Hepatic stellate cell (primary cell): ENCODE data around the gene CDH15.
A peak's percentile ranks its signal among the peaks of the same experiment; 100 is the strongest.

Source experiments
- DNase-seq: peaks from one replicate; pipeline ENCODE4 v3.0.0; 2011; ENCODE audit warnings: low spot score

CDH15 gene

DNA sequence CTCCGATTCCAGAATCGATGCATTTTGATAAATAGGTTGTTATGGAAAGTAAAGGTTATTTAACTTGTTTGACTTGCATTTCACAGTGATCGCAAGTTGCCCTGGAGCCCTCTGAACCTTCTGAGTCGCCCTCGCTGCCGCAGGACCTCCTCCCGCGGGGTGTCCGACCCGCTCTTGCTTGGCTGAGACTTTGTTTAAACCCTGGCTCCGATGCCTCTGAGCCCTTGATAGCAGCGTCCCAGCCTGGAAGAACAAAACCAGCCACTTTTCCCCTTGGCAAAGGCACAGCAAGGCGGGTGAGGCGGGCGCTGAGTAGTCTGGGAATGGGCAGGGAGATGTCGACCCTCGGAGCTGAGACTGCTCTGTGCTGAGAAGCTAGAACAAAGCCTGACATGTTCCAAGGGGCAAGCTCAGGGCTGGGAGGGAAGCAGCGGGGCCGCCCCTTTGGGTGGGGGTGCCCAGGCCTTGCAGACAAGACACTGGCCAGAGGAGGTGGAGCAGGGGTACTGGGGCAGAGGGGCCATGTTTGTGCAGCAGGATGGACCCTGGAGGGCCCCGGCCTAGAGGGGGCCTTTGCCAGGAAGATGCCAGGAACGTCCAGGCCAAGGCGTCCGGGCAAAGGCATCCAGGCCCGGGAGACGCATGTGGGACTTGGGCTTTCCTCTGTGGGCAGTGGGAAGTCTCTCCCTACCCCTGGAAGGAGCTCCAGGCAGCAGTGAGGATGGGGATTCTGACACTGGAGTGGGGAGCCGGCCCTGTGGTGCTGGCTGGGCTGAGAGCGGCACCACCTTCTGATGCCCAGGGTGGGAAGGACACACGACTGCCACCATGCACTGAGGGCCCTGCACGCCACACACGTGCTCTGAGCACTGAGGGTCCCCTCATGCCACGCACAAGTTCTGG, 30.3 kb upstream of the CDH15 start:
- DNase-seq = no peak

DNA sequence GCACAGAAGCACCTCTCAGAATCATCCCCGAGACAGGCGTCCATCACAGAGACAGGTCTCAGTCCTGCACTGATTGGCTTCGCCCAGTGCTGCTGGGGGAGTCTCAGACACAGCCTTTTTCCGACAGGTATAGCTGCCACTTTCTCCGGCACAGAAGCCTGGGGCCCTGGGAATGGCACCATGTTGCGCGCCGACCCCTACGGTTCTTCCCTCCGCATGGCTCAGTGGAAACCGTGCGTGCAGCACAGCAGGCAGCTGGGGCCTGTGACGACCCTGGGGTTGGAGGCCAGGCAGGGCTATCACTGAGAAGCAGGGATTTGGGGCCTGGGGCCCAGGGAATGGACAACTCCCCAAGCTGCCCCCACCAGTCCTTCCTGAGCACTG, 29.7 kb upstream of the CDH15 start:
- DNase-seq = no peak

DNA sequence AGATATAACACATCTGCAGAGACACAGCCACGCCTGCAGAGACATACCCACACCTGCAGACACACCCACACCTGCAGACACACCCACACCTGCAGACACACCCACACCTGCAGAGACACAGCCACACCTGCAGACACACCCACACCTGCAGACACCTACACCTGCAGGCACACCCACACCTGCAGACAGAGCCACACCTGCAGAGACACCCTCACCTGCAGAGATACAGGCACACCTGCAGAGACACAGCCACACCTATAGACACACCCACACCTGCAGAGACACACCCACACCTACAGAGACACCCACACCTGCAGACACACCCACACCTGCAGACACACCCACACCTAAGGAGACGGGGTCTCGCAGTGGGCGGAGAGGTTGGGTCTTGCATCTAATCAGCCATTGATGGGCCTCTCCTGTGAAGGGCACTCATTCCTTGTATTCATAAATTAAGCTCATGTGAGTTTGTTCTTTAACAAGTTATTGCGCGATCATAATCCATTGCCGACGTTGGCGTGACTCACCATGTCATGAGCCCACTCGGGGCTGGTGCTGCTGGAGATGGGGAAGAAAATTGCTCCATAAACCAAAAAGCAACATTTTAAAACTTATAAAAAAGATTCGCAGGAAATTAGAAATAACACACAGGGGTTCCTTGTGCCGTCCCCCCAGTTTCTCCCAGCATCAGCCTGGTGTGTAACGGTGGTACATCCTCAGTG, 28.9 kb upstream of the CDH15 start:
- DNase-seq = no peak

DNA sequence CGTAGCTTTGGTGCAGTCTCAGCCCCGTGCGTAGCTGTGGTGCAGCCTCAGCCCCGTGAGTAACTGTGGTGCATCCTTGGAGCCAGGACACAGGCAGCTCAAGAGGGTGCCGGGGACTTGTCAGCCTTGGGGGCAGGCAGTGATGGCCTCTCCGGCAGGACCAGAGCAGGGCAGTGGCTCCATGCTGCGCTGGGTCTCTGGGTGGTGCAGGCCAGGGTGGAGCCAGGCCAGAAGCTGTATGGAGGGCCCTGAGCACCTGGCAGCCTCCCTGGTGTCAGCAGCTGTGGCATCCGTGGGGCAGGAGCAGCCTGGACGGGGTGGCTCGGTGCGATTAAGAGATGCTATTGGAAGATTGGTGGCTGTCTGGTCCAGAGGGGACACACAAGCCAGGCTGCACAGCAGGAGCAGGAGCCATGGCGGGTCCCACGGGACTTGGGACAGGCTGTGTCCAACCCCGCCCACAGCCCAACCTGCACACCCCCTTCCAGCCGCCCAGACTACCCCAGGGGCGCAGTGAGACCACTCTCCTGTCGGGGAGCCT, 28.3 kb upstream of the CDH15 start:
- DNase-seq = no peak

DNA sequence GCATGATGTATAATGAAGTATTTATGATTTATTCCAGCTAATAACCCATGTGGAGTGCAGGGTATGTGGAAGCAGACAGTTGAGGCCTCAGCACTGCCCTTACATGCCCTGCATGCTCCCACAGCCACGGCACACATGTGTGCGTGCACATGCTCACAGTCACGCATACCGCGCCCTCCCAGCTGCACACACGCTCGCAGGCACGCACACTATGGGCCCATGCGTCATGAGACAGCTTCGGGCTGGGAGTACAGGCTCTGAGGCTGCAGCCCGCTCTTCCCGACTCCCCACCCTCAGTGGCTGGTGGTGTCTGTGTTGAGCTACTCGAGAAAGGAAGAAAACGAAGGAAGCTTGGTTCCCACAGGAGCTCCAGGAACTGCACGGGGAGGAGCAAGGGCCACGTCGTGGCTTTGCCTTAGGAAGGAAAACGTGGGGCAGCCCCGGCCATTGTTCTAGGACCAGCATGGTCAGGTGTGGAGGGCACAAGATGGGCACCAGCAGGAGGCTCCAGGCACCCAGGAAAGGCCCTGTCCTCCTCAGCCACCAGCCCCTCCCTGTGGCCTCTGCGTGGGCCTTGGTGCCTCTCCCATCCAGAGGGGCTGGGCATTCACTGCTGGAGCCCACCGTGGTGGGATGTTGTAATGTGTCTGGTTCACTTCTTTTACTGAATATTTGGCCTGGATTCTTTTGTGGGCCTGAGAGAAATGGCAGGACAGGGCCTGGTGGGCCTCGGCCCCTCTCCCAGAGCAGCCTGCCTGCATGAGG, 27.5 kb upstream of the CDH15 start:
- DNase-seq = no peak

DNA sequence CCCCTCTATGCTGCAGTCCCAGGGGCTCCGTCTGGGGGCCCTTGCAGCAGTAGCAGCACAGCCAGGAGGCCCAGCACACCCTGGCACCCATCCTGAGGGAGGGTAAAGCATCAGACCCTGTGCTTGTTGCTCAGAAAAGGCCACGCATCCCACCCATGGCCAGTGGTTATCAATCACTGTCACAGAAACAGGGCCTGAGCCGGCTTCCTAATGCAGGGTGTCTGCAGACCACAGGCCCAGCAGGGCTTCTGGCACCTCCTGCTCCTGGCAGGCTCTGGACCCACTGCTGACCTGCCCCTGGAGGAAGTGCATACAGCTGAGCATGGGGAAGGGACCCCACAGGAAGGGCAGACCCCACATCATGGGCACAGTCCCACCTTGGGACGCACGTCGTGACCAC, 26.9 kb upstream of the CDH15 start:
- DNase-seq = no peak

DNA sequence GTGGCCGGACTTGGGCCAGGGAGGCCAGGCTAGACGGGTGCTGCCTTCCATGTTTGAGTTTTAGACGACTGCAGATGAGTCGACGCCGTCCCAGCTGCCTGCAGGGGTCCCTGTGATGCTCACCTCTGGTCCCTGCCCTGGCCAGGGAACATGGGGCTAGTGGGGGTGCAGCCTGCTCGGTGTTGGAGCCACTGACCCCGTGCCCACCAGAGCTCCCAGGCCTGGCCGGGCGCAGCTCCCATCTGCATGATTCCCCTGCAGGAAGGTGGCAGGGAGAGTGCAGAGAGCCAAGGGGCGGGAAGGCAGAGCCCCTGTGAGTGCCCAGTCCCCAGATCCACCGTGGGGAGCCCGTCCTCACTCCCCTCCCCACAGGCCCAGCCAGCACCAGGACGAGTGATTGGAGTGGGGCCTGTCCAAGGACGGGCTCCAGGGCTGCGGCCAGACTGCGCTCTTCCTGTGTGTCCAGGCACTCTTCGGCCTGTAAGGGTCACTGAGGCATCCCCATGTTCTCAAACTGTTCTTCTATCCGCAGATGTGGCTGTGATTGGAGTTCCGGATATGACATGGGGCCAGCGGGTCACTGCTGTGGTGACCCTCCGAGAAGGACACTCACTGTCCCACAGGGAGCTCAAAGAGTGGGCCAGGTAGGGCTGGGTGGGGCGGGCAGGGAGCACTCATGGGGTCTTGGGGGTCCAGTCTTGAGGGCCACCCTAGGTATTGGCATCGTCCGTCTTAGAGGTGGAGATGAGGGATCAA, 26.0 kb upstream of the CDH15 start:
- no peak for DNase-seq

DNA sequence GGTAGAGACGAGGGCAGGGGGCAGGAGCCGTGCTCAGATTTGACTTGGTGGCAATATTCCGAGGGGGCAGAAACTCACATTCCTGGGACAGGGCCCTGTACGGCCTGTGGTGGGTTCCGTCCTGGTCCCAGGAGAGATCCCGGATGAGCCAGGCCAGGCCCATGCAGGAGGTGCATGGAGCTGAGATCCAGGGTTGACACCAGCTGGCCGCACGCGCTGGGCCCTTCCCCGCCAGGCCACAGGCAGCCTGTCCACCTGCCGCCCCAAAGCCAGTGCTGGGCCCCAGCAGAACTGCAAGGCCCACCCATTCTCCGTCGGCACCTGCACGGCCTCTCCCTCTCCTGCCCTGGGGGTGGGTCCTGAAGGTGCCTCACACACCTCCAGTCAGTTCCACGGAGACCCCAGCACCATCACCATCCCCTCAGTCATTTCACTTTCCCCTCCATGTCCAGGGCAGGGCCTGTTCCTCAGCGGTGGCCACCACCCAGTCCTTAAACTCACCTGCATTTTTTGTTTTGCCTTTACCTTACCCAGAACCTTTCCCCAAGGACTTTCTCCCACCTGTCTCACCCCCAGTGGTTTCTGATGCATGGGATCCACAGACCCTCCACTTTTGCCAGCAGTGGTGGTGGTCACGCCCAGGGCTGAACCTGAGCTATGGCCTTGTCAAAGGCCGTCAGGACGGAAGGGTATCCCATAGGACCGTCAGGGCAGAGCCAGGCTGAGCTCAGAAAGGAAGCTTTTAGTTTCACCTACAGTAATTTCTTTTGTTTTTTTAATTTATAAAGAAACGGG, 25.1 kb upstream of the CDH15 start:
- no peak for DNase-seq

DNA sequence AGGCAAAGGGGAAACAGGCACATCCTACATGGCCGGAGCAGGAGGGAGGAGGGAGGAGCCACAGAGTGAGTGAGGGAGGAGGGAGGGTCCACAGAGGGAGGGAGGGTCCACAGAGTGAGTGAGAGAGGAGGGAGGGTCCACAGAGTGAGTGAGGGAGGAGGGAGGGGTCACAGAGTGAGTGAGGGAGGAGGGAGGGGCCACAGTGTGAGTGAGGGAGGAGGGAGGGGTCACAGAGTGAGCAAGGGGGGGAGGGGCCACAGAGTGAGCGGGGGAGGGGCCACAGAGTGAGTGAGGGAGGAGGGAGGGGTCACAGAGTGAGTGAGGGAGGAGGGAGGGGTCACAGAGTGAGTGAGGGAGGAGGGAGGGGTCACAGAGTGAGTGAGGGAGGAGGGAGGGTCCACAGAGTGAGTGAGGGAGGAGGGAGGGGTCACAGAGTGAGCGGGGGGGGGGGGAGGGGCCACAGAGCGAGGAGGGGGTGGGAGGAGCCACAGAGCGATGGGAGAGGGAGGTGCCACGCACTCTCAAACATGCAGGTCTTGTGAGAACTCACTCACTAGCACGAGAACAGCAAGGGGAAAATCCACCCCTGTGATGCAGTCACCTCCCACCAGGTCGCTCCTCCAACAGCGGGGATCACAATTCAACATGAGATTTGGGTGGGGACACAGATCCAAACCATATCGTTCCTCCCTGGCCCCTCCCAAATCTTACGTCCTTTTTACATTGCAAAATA, 24.3 kb upstream of the CDH15 start:
- DNase-seq = no peak

DNA sequence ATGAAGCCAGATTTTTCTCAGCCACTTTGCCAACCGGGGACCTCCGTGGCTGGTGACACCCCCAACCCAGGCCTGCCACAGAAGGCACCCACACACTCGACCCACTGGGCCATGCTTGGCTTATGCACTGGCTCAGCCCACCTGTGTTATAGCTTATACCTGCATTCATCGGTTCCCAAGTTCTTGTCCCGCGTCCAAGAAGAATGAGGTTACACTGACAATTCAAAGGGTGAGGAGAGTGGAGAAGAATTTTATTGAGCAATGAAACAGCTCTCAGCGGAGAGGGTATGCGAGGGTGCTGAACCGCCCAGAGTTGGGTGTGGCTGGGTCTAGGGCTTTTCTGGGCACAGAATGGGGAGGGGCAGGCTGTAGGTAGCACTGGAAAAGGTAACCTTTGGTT, 22.2 kb upstream of the CDH15 start:
- no peak for DNase-seq

DNA sequence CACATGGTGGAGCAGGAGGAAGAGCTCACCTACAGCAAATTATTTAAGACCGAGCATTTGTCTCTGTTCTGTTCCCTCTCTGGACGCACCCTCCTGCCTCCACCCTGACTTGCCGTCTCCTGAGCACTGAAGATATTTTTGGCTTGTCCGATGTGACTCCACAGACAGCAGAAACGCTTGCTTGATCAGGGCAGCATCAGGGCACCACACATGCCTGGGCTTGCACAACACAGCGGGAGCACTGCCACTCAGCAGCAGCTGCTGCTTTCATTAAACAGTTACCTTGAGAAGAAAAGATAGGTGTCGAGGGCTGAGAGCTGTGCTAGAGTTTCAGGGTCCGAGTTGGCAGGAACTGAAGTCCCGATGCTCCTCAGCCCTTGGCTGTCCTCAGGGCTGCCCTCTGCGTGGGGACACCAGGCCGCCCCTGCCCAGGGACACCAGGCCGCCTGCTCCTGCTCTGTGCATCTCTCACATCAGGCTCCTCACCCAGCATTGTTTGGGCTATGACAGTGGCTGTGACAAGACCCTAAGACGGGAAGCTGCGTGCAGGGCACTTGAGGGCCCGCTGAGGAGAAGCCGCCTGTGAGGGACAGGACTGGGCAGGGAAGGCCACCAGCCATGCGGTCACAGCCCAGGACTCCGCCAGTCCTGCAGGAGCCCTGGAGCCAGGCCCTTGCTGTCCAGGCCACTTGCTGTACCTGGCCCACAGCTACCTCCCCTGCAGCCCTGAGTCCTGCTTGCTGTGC, 21.3 kb upstream of the CDH15 start:
- no peak for DNase-seq

DNA sequence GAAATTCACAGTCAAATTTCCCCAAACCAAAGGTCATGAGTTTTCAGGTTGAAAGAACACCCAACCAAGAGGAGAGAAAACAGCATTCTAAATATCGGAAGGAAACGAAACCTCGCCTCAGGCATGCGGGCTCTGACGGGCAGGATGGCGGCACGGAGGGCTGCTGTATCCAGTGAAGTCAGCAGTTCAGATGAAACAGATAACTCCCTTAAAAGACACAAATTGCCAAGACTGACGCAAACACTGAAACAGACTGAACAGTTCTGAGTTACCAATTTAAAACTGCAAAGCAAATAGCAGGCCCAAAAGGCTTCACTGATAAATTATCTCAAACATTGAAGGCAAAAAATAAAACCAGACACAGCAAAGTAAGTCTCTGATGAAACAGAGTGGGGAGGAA, 20.6 kb upstream of the CDH15 start:
- no peak for DNase-seq

DNA sequence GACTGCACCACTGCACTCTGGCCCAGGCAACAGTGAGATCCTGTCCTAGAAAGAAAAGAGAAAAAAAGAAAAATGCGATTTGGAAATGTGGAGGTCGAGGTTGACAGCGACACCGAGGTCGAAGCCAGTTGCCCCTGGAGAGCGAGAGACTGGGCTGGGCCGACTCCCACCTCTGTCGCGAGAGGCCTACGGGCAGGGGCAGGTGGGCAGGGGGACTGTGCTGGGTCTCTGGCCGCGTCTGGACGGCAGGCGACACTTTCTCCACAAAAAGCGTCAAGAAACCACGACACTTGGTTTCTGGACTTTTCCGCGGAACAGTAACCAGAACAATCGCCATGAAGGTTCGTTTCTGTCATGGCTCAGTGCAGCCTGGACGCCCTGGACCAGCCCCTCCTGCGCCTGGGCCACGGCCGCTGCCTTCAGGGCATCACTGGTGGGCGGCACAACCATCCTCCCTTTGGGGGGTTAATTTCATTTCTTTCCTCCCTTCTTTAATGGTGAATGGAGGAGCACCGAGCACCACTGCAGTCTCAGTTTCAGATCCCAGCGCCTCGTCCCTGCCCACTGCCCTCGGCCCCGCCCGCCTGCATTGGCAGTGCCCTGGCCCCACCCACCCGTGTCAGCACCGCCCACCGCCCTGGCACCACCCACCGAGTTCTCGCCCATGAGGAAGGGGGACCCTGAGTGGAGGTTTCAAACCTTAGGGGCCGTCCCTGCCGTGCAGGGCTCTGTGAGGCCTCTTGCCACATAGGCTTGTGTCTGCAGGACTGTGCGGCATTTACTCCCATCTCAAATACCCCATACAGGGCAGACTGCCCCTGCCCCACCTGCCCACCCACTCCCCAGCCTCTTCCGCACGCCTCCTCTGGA, 18.5 kb upstream of the CDH15 start:
- no peak for DNase-seq

DNA sequence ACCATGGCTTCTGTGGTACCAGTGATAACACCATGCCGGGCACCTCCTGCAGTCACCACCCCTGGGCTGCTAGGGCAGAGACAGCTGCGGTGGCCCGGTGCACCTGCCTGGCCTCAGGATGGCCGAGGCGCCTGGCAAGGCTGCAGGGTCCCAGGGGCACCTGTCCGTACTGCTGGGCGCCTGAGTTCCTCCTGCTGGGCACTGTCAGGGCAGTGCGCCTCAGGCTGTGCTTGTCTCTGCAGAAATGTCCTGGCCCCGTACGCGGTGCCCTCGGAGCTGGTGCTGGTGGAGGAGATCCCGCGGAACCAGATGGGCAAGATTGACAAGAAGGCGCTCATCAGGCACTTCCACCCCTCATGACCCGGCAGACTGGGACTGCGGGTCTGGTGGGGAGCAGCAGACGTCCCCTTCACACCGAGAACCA, 17.7 kb upstream of the CDH15 start:
- no peak for DNase-seq

DNA sequence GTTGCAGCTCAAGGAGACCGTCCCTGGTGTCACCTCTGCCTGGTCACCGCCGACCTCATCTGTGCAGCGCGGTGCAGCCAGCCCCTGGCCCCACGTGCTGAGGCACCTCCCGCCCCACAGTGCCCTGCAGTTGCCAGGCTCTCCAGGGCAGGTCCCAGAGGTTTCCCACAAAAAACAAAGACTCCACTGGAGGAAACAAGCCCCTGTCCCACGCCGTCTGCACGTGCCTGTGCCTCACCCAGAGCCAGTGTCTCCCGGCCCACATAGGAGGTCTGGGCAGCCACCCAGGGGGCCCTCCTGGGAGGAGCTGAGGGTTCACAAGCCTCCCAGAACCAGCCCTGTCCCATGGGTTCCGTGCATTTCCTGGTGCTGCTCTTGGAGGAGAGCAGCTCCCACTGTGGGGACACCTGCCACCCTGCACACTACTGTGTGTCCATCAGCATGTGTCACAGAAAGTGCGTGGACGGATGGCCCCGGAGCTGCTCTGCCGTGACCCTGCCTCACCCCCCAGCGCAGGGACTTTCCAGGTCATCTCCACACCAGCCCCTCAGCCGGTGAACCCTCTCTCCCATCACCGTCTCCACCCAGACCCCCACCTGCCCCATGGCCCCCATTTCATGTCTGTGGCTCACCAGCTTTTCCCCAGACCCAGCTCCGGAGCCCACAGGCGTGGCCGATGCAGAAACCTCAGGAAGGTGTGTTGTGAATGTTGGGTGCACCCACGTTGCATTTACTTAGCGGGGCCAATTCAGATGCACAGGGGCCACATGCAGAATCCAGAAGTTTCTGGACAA, 17.0 kb upstream of the CDH15 start:
- no peak for DNase-seq

DNA sequence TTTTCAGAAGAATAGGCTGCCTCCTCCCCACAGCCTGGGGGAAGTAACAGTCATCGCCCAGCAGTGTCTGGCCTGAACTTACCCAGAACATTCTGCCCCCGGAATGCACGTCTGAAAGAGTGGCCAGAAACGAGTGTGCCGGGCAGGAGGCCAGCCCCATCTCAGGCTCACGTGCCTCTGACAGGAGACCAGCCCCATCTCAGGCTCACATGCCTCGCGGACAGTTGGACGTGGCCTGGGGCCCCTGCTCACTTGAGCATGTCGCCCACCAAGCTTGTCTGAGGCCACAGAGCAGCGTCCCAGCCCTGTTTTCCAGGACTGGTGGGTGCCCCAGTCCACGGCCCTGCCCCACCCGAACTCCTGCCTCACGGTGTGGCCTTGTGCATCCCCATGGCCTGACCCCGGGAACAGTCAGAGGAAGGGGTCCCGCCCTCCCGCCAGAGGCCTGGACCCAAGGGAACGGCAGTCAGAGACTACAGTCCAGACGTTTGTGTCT, 16.3 kb upstream of the CDH15 start:
- peak; percentile 83 for DNase-seq
